ENCODE results near the gene H2BW2.
"Not testable (repeated sequence)": the region's sequence is repeated elsewhere in the genome, so short reads cannot be mapped to it uniquely, and the experiment has no call there.

Gene H2BW2

DNA sequence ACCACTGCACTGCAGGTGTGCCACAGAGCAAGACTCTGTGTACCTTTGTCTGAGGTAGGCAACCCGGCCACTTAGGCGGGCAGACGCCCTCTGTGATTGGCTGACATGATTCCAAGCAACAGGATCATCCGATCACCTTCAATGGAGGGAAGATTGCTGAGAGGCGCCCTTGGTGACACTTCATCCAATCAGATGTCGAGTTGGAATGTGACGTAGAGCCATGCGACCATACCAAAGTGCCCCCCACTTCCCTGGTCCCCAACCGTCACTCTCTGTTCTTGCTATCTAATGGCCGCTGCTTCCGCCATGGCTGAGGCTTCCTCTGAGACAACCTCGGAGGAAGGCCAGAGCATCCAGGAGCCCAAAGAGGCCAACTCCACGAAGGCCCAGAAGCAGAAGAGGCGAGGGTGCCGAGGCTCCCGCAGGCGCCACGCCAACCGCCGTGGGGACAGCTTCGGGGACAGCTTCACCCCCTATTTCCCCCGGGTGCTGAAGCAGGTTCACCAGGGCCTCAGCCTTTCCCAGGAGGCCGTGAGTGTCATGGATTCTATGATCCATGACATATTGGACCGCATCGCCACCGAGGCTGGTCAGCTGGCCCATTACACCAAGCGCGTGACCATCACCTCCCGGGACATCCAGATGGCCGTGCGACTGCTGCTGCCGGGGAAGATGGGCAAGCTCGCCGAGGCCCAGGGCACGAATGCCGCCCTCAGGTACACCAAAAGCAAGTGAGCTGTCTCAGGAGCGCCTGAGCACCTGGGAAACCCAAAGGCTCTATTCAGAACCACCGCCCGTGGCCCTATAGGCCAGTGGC is at the start of gene H2BW2:
H2BW2 (plus strand) TSS at position 268 of the 817 bp plus-strand sequence; CDS start at position 307, 39 bp downstream.
- H3K9ac ChIP-seq (ENCODE audit: low read depth, low read length) = no peak within 1 kb of the TSS
- no peak within 1 kb of the TSS for H3K4me3 ChIP-seq (ENCODE audit: low read depth, low read length)
- no peak within 1 kb of the TSS for H3K27ac ChIP-seq (ENCODE audit: low read depth, low read length)
- H3K27me3 ChIP-seq (ENCODE audit: control insufficient read depth, insufficient read depth, low read length) = peaks cover 4% of the 10 kb centered on the region
- no peaks in the 10 kb centered on the region for H3K36me3 ChIP-seq (ENCODE audit: control insufficient read depth, insufficient read depth, low read length)
- H3K9me3 ChIP-seq (ENCODE audit: control insufficient read depth, insufficient read depth, low read length) = no peaks in the 10 kb centered on the region
- H3K4me1 ChIP-seq (ENCODE audit: control insufficient read depth, insufficient read depth, low read length) = no peaks in the 10 kb centered on the region

GRCh38 chrX:103999234-103999633 is 40.5 kb upstream of the H2BW2 start:
- Histone ChIP-seq H3K4me1 (ENCODE audit: control insufficient read depth, insufficient read depth, low read length) (no peaks in the 10 kb centered on the region), H3K9ac (ENCODE audit: low read depth, low read length) (no peak overlapping the region), H3K9me3 (ENCODE audit: control insufficient read depth, insufficient read depth, low read length) (no peaks in the 10 kb centered on the region), H3K27me3 (ENCODE audit: control insufficient read depth, insufficient read depth, low read length) (peaks cover 7% of the 10 kb centered on the region), H3K36me3 (ENCODE audit: control insufficient read depth, insufficient read depth, low read length) (no peaks in the 10 kb centered on the region), H3K4me3 (ENCODE audit: low read depth, low read length) (no peak overlapping the region), H3K27ac (ENCODE audit: low read depth, low read length) (no peak overlapping the region)

- no peaks in the 10 kb centered on the region for H3K4me1 ChIP-seq (ENCODE audit: control insufficient read depth, insufficient read depth, low read length)
- no peak overlapping the region for H3K9ac ChIP-seq (ENCODE audit: low read depth, low read length)
- no peaks in the 10 kb centered on the region for H3K36me3 ChIP-seq (ENCODE audit: control insufficient read depth, insufficient read depth, low read length)
- no peak overlapping the region for H3K27ac ChIP-seq (ENCODE audit: low read depth, low read length)
- no peaks in the 10 kb centered on the region for H3K9me3 ChIP-seq (ENCODE audit: control insufficient read depth, insufficient read depth, low read length)
- peaks cover 5% of the 10 kb centered on the region for H3K27me3 ChIP-seq (ENCODE audit: control insufficient read depth, insufficient read depth, low read length)
- no peak overlapping the region for H3K4me3 ChIP-seq (ENCODE audit: low read depth, low read length)
Observed at GRCh38 chrX:104008831-104009230, 30.9 kb upstream of the H2BW2 start.

DNA sequence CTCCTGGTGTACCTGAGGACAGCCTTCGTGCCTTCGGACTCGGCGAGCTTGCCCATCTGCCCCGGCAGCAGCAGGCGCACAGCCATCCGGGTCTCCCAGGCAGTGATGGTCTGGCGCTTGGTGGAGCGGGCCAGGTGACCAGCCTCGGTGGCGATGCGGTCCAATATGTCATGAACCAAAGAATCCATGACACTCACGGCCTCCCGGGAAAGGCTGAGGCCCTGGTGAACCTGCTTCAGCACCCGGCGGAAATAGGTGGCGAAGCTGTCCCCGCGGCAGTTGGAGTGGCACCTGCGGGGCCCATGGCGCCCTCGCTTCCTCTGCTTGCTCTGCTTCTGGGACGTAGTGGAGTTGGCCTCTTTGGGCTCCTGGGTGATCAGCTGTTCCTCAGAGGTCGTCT is 26.6 kb upstream of the H2BW2 start:
- Histone ChIP-seq H3K9ac (ENCODE audit: low read depth, low read length) (no peak overlapping the region), H3K4me1 (ENCODE audit: control insufficient read depth, insufficient read depth, low read length) (no peaks in the 10 kb centered on the region), H3K27me3 (ENCODE audit: control insufficient read depth, insufficient read depth, low read length) (no peaks in the 10 kb centered on the region), H3K36me3 (ENCODE audit: control insufficient read depth, insufficient read depth, low read length) (no peaks in the 10 kb centered on the region), H3K4me3 (ENCODE audit: low read depth, low read length) (no peak overlapping the region), H3K27ac (ENCODE audit: low read depth, low read length) (no peak overlapping the region), H3K9me3 (ENCODE audit: control insufficient read depth, insufficient read depth, low read length) (no peaks in the 10 kb centered on the region)

- Histone ChIP-seq H3K36me3 (ENCODE audit: control insufficient read depth, insufficient read depth, low read length) (no peaks in the 10 kb centered on the region), H3K4me1 (ENCODE audit: control insufficient read depth, insufficient read depth, low read length) (no peaks in the 10 kb centered on the region), H3K9me3 (ENCODE audit: control insufficient read depth, insufficient read depth, low read length) (no peaks in the 10 kb centered on the region), H3K4me3 (ENCODE audit: low read depth, low read length) (no peak within 1 kb of the TSS), H3K27ac (ENCODE audit: low read depth, low read length) (no peak within 1 kb of the TSS), H3K9ac (ENCODE audit: low read depth, low read length) (no peak within 1 kb of the TSS), H3K27me3 (ENCODE audit: control insufficient read depth, insufficient read depth, low read length) (no peaks in the 10 kb centered on the region)
Observed at GRCh38 chrX:104013606-104014005, 26.1 kb upstream of the H2BW2 start, which contains the start of gene H2BW1. Gene H2BW1, minus strand, starts transcription at chrX:104013708. Its CDS starts 132 bp downstream, at chrX:104013576.

- H3K9ac ChIP-seq (ENCODE audit: low read depth, low read length); H3K27ac ChIP-seq (ENCODE audit: low read depth, low read length); H3K4me1 ChIP-seq (ENCODE audit: control insufficient read depth, insufficient read depth, low read length); H3K4me3 ChIP-seq (ENCODE audit: low read depth, low read length); H3K27me3 ChIP-seq (ENCODE audit: control insufficient read depth, insufficient read depth, low read length); H3K36me3 ChIP-seq (ENCODE audit: control insufficient read depth, insufficient read depth, low read length); H3K9me3 ChIP-seq (ENCODE audit: control insufficient read depth, insufficient read depth, low read length): not testable (repeated sequence)
Observed at GRCh38 chrX:104015576-104015975, 24.2 kb upstream of the H2BW2 start.

DNA sequence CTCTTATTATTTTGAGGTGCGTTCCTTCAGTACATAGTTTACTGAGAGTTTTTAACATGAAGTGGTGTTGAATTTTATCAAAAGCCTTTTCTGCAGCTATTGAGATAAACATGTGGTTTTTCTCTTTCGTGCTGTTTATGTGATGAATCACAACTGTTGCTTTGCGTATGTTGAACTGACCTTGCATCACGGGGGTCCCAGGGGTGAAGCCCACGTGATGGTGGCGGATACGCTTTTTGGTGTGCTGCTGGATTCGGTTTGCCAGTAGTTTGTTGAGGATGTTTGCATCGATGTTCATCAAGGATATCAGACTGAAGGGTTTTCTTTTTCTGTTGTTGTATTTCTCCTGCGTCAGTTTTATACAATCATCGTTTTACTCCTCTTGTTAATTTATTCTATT is 21.6 kb upstream of the H2BW2 start:
- no peaks in the 10 kb centered on the region for H3K4me1 ChIP-seq (ENCODE audit: control insufficient read depth, insufficient read depth, low read length)
- H3K27me3 ChIP-seq (ENCODE audit: control insufficient read depth, insufficient read depth, low read length) = no peaks in the 10 kb centered on the region
- H3K9ac ChIP-seq (ENCODE audit: low read depth, low read length) = no peak overlapping the region
- no peak overlapping the region for H3K4me3 ChIP-seq (ENCODE audit: low read depth, low read length)
- no peaks in the 10 kb centered on the region for H3K36me3 ChIP-seq (ENCODE audit: control insufficient read depth, insufficient read depth, low read length)
- no peak overlapping the region for H3K27ac ChIP-seq (ENCODE audit: low read depth, low read length)
- H3K9me3 ChIP-seq (ENCODE audit: control insufficient read depth, insufficient read depth, low read length) = no peaks in the 10 kb centered on the region

DNA sequence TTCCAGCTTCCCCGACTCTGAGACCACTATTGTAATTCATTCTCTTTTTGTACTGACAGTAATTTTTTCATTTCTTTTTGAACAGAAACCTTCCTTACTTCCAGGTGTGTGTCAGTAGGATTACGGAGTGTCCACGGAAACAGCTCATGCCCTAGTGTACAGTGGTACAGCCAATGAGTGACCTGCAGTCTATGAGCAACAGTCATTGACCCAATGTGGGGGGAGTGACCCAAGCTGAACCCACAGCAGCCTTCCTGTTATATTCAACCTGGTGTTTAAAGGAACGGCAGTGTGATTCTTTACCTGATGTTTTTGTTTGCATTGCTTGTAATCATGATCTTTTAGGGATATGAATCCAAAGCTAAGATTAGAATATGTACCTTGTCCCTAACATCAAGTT is 1.2 kb downstream of the H2BW2 start:
- Histone ChIP-seq H3K9me3 (ENCODE audit: control insufficient read depth, insufficient read depth, low read length) (no peaks in the 10 kb centered on the region), H3K4me1 (ENCODE audit: control insufficient read depth, insufficient read depth, low read length) (no peaks in the 10 kb centered on the region), H3K27me3 (ENCODE audit: control insufficient read depth, insufficient read depth, low read length) (peaks cover 4% of the 10 kb centered on the region), H3K27ac (ENCODE audit: low read depth, low read length) (no peak overlapping the region), H3K36me3 (ENCODE audit: control insufficient read depth, insufficient read depth, low read length) (no peaks in the 10 kb centered on the region), H3K4me3 (ENCODE audit: low read depth, low read length) (no peak overlapping the region), H3K9ac (ENCODE audit: low read depth, low read length) (no peak overlapping the region)

DNA sequence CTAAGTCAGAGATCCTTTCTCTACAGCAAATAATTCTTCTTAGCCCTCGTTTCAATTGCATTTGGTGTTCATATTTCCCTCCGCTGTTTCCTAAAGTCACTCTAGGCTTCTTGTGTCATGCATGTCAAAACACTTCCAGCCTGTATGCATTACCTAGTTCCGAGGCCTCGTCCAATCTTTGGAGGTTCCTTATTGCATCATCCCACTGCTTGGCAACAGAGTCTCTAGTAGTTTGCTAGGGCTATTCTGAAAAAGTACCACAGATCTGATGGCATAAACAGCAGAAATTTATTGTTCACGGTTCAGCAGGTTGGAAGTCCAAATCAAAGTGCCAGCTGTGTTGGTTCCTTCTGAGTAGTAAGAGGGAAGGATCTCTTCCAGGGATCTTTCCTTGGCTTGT is 5.9 kb downstream of the H2BW2 start:
- Histone ChIP-seq H3K4me3 (ENCODE audit: low read depth, low read length) (no peak overlapping the region), H3K9me3 (ENCODE audit: control insufficient read depth, insufficient read depth, low read length) (no peaks in the 10 kb centered on the region), H3K27me3 (ENCODE audit: control insufficient read depth, insufficient read depth, low read length) (peaks cover 4% of the 10 kb centered on the region), H3K4me1 (ENCODE audit: control insufficient read depth, insufficient read depth, low read length) (no peaks in the 10 kb centered on the region), H3K27ac (ENCODE audit: low read depth, low read length) (no peak overlapping the region), H3K9ac (ENCODE audit: low read depth, low read length) (no peak overlapping the region), H3K36me3 (ENCODE audit: control insufficient read depth, insufficient read depth, low read length) (no peaks in the 10 kb centered on the region)

- Histone ChIP-seq H3K4me3 (ENCODE audit: low read depth, low read length) (no peak overlapping the region), H3K9ac (ENCODE audit: low read depth, low read length) (no peak overlapping the region), H3K27me3 (ENCODE audit: control insufficient read depth, insufficient read depth, low read length) (no peaks in the 10 kb centered on the region), H3K9me3 (ENCODE audit: control insufficient read depth, insufficient read depth, low read length) (no peaks in the 10 kb centered on the region), H3K27ac (ENCODE audit: low read depth, low read length) (no peak overlapping the region), H3K36me3 (ENCODE audit: control insufficient read depth, insufficient read depth, low read length) (no peaks in the 10 kb centered on the region), H3K4me1 (ENCODE audit: control insufficient read depth, insufficient read depth, low read length) (no peaks in the 10 kb centered on the region)
Observed at GRCh38 chrX:104047171-104047570, 7.4 kb downstream of the H2BW2 start.

DNA sequence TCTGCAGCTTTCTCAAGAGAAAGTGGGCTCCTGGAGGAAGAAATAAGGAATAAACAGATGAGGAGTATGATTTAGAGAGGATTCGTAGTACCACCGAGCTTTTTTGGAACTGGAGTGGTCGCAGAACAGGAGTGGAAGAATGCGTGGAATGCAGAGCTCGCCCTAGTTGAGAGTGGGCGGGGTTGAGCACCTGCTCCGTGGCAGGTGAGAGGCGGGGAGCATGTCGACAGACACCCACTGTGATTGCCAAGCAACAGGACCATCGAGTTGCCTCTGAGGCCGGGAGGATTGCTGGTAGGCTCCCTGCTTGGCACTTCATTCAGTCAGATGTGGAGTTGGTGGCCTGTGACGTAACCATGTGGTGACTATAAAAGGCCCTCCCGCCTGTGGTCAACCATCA is 15.2 kb downstream of the H2BW2 start:
- not testable (repeated sequence) for H3K9me3 ChIP-seq (ENCODE audit: control insufficient read depth, insufficient read depth, low read length); H3K27ac ChIP-seq (ENCODE audit: low read depth, low read length); H3K9ac ChIP-seq (ENCODE audit: low read depth, low read length); H3K36me3 ChIP-seq (ENCODE audit: control insufficient read depth, insufficient read depth, low read length); H3K4me3 ChIP-seq (ENCODE audit: low read depth, low read length); H3K4me1 ChIP-seq (ENCODE audit: control insufficient read depth, insufficient read depth, low read length); H3K27me3 ChIP-seq (ENCODE audit: control insufficient read depth, insufficient read depth, low read length)
